GM10248 (cell line): ENCODE results near the gene PRM3.

Experiments used
- CTCF ChIA-PET: fragments of 300-600 bp; sonication (Branson Sonifier 250); formaldehyde crosslinking; extraction: SDS; loops from one replicate; lab custom pipeline; 2021; ENCODE audit warnings: antibody characterized with exemption; lab: Yijun Ruan, JAX
- POLR2A ChIA-PET: fragments of 350-650 bp; sonication (Branson Sonifier 250); formaldehyde crosslinking; extraction: SDS; loops from one replicate; lab custom pipeline; 2020; ENCODE audit warnings: antibody characterized with exemption; lab: Yijun Ruan, JAX
- DNase-seq: peaks from one replicate; pipeline ENCODE4 v3.0.0; 2012; ENCODE audit errors: extremely low spot score
- TF ChIP-seq, protein P1 (sequence below): IDR thresholded peaks from 2 replicates; pipeline ENCODE4 v1.5.1; 2012; ENCODE audit warnings: mild to moderate bottlenecking, low read depth; ENCODE audit errors: extremely low read depth, missing control alignments, control extremely low read depth

Gene PRM3

DNA sequence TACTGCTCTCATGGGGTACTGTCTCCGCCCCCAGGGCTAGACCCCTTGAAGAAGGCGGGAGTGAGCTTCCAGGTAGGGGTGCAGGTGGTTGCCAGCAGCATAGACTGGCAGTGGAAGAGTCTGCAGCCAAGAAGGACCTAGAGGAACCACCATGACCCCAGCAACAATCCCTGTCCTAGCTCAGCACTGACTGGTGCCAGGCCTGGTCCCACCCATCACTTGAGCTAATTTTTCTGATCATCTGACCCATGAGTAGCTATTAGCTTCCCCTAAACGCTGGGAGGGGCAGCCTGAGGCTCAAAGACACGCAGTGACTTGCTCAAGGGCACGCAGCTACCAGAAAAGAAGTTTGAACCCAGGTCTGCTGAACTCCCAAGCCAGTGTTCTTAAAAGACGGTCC is 945 bp downstream of the PRM3 start:
- no peak for DNase-seq
- POLR2A ChIA-PET = no interaction called here
- TF ChIP-seq, protein P1, sequence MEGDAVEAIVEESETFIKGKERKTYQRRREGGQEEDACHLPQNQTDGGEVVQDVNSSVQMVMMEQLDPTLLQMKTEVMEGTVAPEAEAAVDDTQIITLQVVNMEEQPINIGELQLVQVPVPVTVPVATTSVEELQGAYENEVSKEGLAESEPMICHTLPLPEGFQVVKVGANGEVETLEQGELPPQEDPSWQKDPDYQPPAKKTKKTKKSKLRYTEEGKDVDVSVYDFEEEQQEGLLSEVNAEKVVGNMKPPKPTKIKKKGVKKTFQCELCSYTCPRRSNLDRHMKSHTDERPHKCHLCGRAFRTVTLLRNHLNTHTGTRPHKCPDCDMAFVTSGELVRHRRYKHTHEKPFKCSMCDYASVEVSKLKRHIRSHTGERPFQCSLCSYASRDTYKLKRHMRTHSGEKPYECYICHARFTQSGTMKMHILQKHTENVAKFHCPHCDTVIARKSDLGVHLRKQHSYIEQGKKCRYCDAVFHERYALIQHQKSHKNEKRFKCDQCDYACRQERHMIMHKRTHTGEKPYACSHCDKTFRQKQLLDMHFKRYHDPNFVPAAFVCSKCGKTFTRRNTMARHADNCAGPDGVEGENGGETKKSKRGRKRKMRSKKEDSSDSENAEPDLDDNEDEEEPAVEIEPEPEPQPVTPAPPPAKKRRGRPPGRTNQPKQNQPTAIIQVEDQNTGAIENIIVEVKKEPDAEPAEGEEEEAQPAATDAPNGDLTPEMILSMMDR = no peak
- CTCF ChIA-PET = interaction anchor here (0.9 to 2.6 kb wide), 5 partner anchors 11 to 318 kb away, joined by 3 to 7 read pairs (median 3); no protein-coding TSS in a partner anchor

DNA sequence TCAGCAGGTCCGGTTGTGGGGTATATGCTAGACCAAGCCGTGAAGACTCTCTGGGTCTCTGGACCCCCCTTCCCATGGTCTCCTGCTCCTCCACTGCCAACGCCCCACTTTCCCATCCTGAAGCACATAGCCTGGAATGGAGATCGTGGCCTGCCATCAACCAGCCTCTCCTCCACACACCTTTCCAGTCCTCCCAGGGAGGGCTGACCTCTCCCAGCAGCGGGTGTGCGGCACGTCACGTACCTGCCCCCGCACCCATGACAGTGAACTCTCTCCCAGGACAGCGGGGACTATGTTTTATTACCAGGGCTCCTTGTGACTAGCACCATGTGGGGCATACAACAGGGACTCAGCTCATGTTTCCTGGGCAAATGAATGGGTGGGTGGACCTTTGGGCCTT is 1.8 kb downstream of the PRM3 start:
- CTCF ChIA-PET = interaction anchor here (0.6 to 2.6 kb wide), 6 partner anchors 10 to 317 kb away, joined by 3 to 7 read pairs (median 3); partner anchors contain the start of gene SOCS1
- no peak for DNase-seq
- TF ChIP-seq, protein P1 = no peak
- POLR2A ChIA-PET = interaction anchor here (1.0 kb wide), 1 partner anchor 15 kb away, joined by 4 read pairs; no protein-coding TSS in a partner anchor

DNA sequence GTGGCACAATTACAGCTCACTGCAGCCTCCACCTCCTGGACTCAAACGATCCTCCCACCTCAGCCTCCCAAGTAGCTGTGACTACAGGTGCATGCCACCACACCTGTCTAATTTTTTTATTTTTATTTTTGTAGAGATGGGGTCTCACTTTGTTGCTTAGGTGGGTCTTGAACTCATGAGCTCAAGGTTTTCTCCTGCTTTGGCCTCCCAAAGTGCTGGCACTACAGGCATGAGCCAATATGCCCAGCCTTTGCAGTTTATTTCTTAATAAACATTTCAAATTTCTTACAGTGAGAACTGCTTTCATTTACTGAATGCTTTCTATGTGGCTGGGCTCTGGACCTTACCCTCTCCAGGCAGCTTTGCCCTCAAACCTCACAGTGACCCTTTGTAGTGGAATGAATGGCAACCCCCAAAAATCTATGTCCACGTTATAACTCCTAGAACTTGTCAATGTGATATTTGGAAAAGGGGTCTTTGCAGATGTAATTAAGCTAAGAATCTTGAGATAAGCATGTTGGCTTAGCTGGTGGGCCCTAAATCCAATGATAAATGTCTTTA is 2.7 kb downstream of the PRM3 start:
- CTCF ChIA-PET = interaction anchor here (0.9 to 4.6 kb wide), 5 partner anchors 10 to 300 kb away, joined by 3 to 39 read pairs (median 3); partner anchors contain the start of gene SOCS1
- DNase-seq = no peak
- POLR2A ChIA-PET = no interaction called here
- TF ChIP-seq, protein P1 = no peak

DNA sequence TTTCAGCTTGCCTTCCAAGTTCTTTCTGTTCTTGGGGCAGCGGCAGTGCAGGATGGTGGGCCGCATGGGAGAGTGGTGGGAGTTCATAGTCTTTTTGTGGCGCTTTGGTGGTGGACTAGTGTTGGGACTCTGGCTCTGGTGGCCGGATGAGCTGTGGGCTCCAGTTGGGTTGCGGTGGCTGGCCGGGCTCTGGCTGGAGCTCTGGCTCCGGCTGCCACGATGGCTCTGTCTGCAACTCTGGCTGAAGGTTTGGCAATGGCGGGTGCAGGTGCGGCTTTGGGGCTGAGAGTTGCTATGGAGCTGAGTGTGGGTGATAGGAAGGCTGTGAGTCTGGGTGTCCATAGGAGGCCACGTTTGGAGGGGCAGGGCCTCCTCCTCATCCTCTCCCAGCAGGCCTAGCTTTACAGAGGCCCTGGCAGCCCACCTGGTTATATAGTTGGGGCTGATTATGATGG is 4.5 kb downstream of the PRM3 start, which contains the start of gene TNP2:
Gene TNP2, minus strand, starts transcription at position 405 of the 455 bp plus-strand sequence. Its CDS starts 63 bp downstream, at position 342.
- POLR2A ChIA-PET = interaction anchor here (1.4 kb wide), 1 partner anchor 14 kb away, joined by 7 read pairs; the partner anchor contains the start of gene SOCS1
- TF ChIP-seq, protein P1 = no peak
- CTCF ChIA-PET = interaction anchor here (0.7 to 4.6 kb wide), 6 partner anchors 8 to 305 kb away, joined by 3 to 39 read pairs (median 4); partner anchors contain the start of gene SOCS1

DNA sequence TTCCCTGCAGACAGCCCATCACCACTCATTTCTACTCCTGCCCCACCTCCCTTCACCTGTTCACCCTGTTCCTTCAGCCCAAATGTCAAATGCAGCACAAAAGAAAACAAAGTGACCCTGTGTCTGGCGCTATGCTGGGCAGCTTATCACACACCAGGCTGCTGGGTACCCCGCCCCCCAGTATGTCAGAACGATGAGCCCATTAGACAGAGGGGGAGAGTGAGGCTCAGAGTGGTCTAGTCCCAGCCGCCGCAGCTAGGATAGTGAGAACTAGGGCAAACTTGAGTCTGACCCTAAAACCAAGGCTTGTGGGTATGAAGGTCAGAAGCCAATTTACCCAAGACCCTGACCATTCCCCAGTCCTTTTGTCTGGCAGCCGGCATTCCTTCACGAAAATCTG is 8.3 kb downstream of the PRM3 start:
- ChIA-PET POLR2A (interaction anchor here (2.4 kb wide), 1 partner anchor 9 kb away, joined by 7 read pairs; the partner anchor contains the start of gene SOCS1), CTCF (interaction anchor here (1.5 kb wide), 1 partner anchor 68 kb away, joined by 3 read pairs; no protein-coding TSS in a partner anchor)
- TF ChIP-seq, protein P1 = no peak
- DNase-seq = no peak

More for the DNA sequence above, 4.5 kb downstream of the PRM3 start, which contains the start of gene TNP2:
- DNase-seq = no peak

DNA sequence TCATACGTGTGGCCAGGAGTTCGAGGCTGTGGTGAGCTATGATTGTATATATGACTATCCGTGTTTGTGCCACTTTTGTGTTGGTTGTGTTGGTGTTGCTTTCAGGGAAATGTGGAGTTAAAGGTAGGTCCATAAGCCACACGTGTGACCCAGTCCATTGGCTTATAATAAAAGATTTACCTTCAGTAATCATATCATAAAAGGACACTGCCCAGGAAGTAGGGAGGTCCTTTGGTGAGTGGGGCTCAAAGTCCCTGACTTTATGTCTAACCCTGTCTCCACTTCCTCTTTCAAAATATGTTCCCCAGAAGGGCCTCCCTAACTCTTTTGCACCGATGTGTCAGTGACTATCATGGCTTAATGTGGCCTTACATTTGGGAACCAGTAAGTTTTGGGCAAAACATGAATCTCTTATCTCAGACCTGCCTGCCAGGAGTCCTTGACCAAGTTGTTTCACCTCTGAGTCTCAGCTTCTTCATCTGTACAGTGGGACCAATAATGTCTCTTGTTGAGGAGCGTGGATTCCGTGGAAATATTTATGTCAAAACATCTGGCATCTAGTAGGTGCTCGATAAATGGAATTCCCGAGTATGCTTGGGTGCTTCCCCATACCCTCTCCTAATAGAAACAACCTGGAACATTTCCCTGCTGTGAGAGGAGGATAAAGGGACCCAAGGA is 9.1 kb downstream of the PRM3 start:
- TF ChIP-seq, protein P1 = no peak
- ChIA-PET CTCF (interaction anchor here (1.2 to 1.5 kb wide), 3 partner anchors 9 to 107 kb away, joined by 3 to 4 read pairs (median 3); partner anchors contain the start of gene SOCS1), POLR2A (interaction anchor here (2.4 kb wide), 1 partner anchor 8 kb away, joined by 7 read pairs; the partner anchor contains the start of gene SOCS1)
- no peak for DNase-seq
